ENCODE results near the gene VEPH1. TPM values are rescaled to one million over a fixed set of nuclear protein-coding genes. Genes with fewer than 3 reads are reported as not detected.

Gene VEPH1
- total RNA-seq, 1 experiment from 2014 or later = 0.51 TPM

DNA sequence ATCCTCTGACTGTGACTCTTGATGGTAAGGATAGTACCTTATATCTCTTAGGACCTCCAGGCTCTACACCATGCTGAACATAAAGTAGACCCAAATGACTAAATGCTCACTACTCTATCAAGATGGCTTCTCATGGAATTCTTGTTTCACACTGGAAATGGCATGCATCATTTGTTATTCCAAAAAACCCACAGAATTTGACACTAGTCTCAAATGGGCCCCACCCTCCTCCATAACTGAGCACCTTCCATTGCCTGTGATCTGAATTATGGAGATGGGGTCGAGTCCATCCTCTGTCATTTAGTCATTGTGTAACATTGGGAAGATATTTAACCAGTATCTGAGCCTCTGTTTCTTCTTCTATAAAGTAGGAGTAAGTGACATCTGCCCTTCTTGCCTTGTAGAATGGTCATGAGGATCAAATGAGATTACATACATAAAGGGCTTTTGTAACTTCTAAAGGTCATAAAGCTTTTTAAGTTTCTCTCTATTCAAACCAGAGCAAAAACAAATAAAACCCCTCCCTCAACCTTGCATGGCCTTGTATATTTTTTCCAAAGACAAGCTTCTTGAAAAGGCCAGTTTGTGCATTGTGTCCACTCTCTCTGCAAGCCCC, 123.6 kb downstream of the VEPH1 start:
- CTCF ChIA-PET = no interaction called here

DNA sequence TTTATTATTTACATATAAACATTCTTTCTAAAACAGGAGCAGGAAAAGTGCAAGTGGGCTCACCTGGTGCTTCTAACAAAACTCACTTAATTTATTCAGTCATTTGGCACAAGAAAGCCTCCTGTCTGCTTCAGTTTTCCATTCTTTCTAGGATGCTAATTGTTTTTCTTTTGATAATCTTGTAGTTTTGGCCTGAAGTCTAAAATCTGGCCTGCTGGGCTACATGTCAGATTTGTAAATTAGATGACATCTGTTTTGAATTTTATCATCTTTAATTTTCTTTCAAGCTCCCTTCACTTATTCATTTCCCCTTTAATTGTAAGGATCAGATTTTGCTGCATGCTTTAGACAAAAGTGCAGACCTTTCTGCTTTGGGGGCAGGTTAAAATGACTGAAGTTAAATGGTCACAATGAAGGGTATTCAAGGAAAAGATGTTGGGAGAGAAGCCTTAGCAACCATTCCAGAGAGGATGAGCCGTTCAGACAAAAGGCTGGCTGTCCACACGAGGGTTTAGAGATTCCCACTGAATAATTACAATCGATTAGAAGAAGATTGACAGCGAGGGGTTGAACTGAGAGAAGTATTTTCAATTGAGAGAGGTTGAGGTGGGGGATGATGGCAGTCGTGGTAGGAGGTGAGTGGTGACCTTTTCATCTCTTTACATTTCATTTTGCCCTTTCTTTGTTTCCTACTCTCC, 126.5 kb downstream of the VEPH1 start:
- Histone ChIP-seq H3K4me1 (ENCODE audit: control insufficient read depth, insufficient read depth, low read length) (no peaks in the 10 kb centered on the region), H3K27me3 (ENCODE audit: control insufficient read depth, insufficient read depth, low read length) (no peaks in the 10 kb centered on the region), H3K36me3 (ENCODE audit: control insufficient read depth, insufficient read depth, low read length) (no peaks in the 10 kb centered on the region), H3K4me3 (ENCODE audit: low read depth in 2 of 2, low read length in 2 of 2) (no peak overlapping the region), H3K27ac (ENCODE audit: low read length) (no peak overlapping the region), H3K9me3 (ENCODE audit: control insufficient read depth, insufficient read depth, low read depth, low read length) (no peaks in the 10 kb centered on the region)
- intact Hi-C loops (cut with micrococcal nuclease; ENCODE audit: unreplicated experiment) = no loop called here
- POLR2A ChIA-PET = no interaction called here
- DNase-seq (ENCODE audit: low read depth, low spot score) (no peak), ATAC-seq (no peak)
- BruUV-seq (replicated peaks) = no TSS peak
- in situ Hi-C loops (cut with HindIII; ENCODE audit: low pct_unique_long_range_greater_than_20kb, low sequenced_read_pairs) = no loop called here
- no peak for TF ChIP-seq CTCF (IDR thresholded peaks at IDR 0.05)
- CTCF ChIA-PET = no interaction called here

More for the DNA sequence above, 123.6 kb downstream of the VEPH1 start:
- H3K9me3 ChIP-seq (ENCODE audit: control insufficient read depth, insufficient read depth, low read depth, low read length) = no peaks in the 10 kb centered on the region
- H3K4me3 ChIP-seq (ENCODE audit: low read depth in 2 of 2, low read length in 2 of 2) = no peak overlapping the region
- intact Hi-C loops (cut with micrococcal nuclease; ENCODE audit: unreplicated experiment) = no loop called here
- no peaks in the 10 kb centered on the region for H3K36me3 ChIP-seq (ENCODE audit: control insufficient read depth, insufficient read depth, low read length)
- in situ Hi-C loops (cut with HindIII; ENCODE audit: low pct_unique_long_range_greater_than_20kb, low sequenced_read_pairs) = no loop called here
- H3K27ac ChIP-seq (ENCODE audit: low read length) = no peak overlapping the region
- H3K4me1 ChIP-seq (ENCODE audit: control insufficient read depth, insufficient read depth, low read length) = no peaks in the 10 kb centered on the region
- BruUV-seq (replicated peaks) = no TSS peak
- TF ChIP-seq CTCF (IDR thresholded peaks at IDR 0.05) (no peak), REST (IDR thresholded peaks at IDR 0.05; ENCODE audit: insufficient read depth in 1 of 2, low read depth in 2 of 2, low read length in 1 of 2) (no peak), POLR2AphosphoS5 (IDR thresholded peaks at IDR 0.05; ENCODE audit: low read depth, low read length) (no peak), TCF7L2 (IDR thresholded peaks at IDR 0.05; ENCODE audit: low read depth, low read length) (no peak), SIN3A (IDR thresholded peaks at IDR 0.05; ENCODE audit: borderline replicate concordance, insufficient read depth, low read depth, low read length) (no peak)
- POLR2A ChIA-PET = no interaction called here
- ATAC-seq (no peak), DNase-seq (ENCODE audit: low read depth, low spot score) (no peak)
- no peaks in the 10 kb centered on the region; the same call in 1 of the 2 replicates for H3K27me3 ChIP-seq (ENCODE audit: control insufficient read depth, insufficient read depth, low read length)
